ENCODE measurements around the gene LYRM4. TPM values are rescaled to one million over a fixed set of nuclear protein-coding genes. Genes with fewer than 3 reads are reported as not detected.

The LYRM4 gene
- total RNA-seq, 4 donors from 2014 or later, result 8.4 to 20.1 (median 12.2) TPM

DNA sequence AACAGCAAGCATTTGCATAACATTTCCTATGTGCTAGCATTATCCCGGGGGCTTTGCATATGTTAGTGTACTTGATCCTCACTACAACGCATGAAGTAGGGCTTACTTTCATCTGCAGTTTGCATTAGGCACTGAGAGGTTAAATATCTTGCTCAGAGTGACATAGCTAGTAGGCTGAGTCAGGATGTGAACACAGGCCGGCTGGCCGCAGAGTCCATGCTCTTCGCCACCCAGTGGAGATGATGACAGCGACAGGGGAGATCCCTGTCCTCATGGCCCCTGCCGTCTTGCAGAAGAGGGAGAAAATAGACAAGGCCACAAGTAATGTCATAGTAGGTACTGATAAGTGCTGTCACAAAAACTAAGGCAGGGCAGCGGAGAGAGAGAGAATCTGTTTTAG, 46.9 kb downstream of the LYRM4 start:
- H3K4me1 ChIP-seq, result no peaks in the 10 kb centered on the region
- ATAC-seq (no peak), DNase-seq (no peak)
- in situ Hi-C loops (cut with MboI; ENCODE audit: low sequenced_read_pairs in 4 of 4) (no loop called here), intact Hi-C loops (cut with DNase I; ENCODE audit: low total_unique reads) (loop anchor here (1.0 to 5.0 kb wide), 2 partner anchors 89 to 188 kb away; no protein-coding TSS in a partner anchor)
- no peaks in the 10 kb centered on the region for H3K9me3 ChIP-seq
- no peak overlapping the region for H3K4me3 ChIP-seq
- no peak for TF ChIP-seq POLR2A (IDR thresholded peaks at IDR 0.05)
- TF ChIP-seq, protein P1, sequence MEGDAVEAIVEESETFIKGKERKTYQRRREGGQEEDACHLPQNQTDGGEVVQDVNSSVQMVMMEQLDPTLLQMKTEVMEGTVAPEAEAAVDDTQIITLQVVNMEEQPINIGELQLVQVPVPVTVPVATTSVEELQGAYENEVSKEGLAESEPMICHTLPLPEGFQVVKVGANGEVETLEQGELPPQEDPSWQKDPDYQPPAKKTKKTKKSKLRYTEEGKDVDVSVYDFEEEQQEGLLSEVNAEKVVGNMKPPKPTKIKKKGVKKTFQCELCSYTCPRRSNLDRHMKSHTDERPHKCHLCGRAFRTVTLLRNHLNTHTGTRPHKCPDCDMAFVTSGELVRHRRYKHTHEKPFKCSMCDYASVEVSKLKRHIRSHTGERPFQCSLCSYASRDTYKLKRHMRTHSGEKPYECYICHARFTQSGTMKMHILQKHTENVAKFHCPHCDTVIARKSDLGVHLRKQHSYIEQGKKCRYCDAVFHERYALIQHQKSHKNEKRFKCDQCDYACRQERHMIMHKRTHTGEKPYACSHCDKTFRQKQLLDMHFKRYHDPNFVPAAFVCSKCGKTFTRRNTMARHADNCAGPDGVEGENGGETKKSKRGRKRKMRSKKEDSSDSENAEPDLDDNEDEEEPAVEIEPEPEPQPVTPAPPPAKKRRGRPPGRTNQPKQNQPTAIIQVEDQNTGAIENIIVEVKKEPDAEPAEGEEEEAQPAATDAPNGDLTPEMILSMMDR (IDR thresholded peaks at IDR 0.05 in 4 of 5, conservative IDR thresholded peaks at IDR 0.05 in 1 of 5), result no peak
- H3K27ac ChIP-seq, result no peak overlapping the region
- H3K36me3 ChIP-seq, result peaks cover 0 to 5% of the 10 kb centered on the region in 2 donors
- H3K27me3 ChIP-seq, result no peaks in the 10 kb centered on the region

DNA sequence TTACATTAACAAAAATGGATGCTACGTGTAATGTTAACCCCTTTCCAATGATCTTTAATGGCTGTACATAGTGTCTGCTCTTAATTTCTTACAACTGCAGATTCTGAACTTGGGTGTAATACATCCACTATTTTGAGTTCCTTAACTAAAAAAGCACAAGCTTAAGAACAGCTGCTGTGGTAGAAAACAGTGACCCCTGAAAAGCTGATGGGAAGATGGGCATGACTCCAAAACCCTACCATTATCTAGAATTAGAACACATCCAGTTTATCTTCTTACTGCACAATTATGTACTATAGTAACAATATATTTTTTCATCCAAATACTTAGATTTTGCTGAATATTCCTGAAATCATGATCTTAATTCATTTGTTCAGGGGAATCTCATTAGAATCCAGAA, 49.3 kb downstream of the LYRM4 start:
- H3K27me3 ChIP-seq, result no peaks in the 10 kb centered on the region
- no peak for DNase-seq
- in situ Hi-C loops (cut with MboI; ENCODE audit: low sequenced_read_pairs in 4 of 4) (no loop called here), intact Hi-C loops (cut with DNase I; ENCODE audit: low total_unique reads) (loop anchor here (5.0 kb wide), 1 partner anchor 191 kb away; no protein-coding TSS in a partner anchor)
- TF ChIP-seq, protein P1 (IDR thresholded peaks at IDR 0.05 in 4 of 5, conservative IDR thresholded peaks at IDR 0.05 in 1 of 5), result no peak
- TF ChIP-seq POLR2A (IDR thresholded peaks at IDR 0.05), result no peak
- no peak overlapping the region for H3K4me3 ChIP-seq
- H3K4me1 ChIP-seq, result peaks cover 4 to 5% of the 10 kb centered on the region in 2 donors
- H3K36me3 ChIP-seq, result peaks cover 0 to 5% of the 10 kb centered on the region in 2 donors
- no peak overlapping the region for H3K27ac ChIP-seq
- H3K9me3 ChIP-seq, result no peaks in the 10 kb centered on the region
- no peak for ATAC-seq

DNA sequence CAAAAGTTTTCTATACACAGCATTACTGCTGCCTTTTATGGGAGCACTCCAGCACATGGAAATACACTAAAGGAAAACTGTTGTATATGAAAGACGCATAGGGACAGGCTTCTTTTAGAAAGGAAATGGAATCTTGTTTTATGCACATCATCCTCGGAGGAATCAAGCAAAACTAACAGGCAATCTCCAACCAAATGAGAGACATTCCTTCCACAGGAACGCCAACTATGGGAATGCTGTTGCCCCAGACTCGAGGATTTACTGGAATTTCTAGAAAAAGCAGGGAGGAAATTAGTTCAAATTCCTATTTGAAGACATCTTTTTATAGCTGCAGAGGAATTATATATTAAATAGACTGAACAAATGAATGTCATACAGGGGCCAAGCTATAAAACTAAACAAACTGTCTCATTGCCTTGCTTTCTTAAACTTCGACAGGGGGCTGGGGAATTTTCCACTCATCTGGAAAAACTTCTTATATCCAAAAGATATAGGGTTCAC, 52.2 kb downstream of the LYRM4 start:
- TF ChIP-seq, protein P1 (IDR thresholded peaks at IDR 0.05 in 4 of 5, conservative IDR thresholded peaks at IDR 0.05 in 1 of 5), result no peak
- TF ChIP-seq POLR2A (IDR thresholded peaks at IDR 0.05), result no peak
- Histone ChIP-seq H3K4me3 (no peak overlapping the region), H3K4me1 (peaks cover 24 to 33% of the 10 kb centered on the region in 2 donors), H3K27me3 (no peaks in the 10 kb centered on the region), H3K36me3 (no peaks in the 10 kb centered on the region), H3K27ac (no peak overlapping the region), H3K9me3 (no peaks in the 10 kb centered on the region)
- ATAC-seq (no peak), DNase-seq (no peak)
- intact Hi-C loops (cut with DNase I; ENCODE audit: low total_unique reads) (loop anchor here (5.0 kb wide), 1 partner anchor 554 kb away; no protein-coding TSS in a partner anchor), in situ Hi-C loops (cut with MboI; ENCODE audit: low sequenced_read_pairs in 4 of 4) (no loop called here)

DNA sequence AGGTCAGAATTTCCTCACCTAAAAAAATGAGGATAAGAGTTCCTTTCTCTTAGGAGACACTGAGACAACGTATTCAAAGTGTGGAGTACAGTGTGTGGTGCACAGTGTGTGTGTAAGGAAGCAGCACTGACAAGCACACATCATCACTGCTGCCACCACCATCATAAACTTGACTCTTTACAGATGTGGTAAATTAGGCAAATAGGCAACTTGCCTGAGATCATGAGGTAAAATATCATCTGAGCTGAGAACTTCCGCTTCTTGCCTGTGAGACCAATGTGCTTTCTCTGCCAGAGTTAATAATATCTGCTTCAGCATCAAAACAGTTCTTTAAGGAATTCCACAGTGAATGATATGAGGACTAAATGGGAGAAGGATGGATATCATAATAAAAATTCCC, 52.7 kb downstream of the LYRM4 start:
- DNase-seq (no peak), ATAC-seq (no peak)
- in situ Hi-C loops (cut with MboI; ENCODE audit: low sequenced_read_pairs in 4 of 4) (no loop called here), intact Hi-C loops (cut with DNase I; ENCODE audit: low total_unique reads) (loop anchor here (5.0 kb wide), 1 partner anchor 554 kb away; no protein-coding TSS in a partner anchor)
- Histone ChIP-seq H3K4me3 (no peak overlapping the region), H3K9me3 (no peaks in the 10 kb centered on the region), H3K27ac (peak overlapping the region in 1 of 4 donors; percentile 7), H3K36me3 (no peaks in the 10 kb centered on the region), H3K27me3 (no peaks in the 10 kb centered on the region), H3K4me1 (peaks cover 24 to 33% of the 10 kb centered on the region in 2 donors)
- no peak for TF ChIP-seq POLR2A (IDR thresholded peaks at IDR 0.05)
- TF ChIP-seq, protein P1 (IDR thresholded peaks at IDR 0.05 in 4 of 5, conservative IDR thresholded peaks at IDR 0.05 in 1 of 5), result no peak

All from gastrocnemius medialis (tissue), 4 donors.